ENCODE results near the gene PCDHGA1.

PCDHGA1 gene

GRCh38 chr5:141532726-141533125, 202.4 kb downstream of the PCDHGA1 start:
- TF ChIP-seq ZNF280D (tag by site-specific recombination; IDR thresholded peaks at IDR 0.05) (no peak), ZNF350 (tag by site-specific recombination; IDR thresholded peaks at IDR 0.05) (no peak), YY1 (tag by site-specific recombination; IDR thresholded peaks at IDR 0.05) (no peak), ZNF140 (tag by site-specific recombination; IDR thresholded peaks at IDR 0.05) (no peak), REPIN1 (tag by site-specific recombination; IDR thresholded peaks at IDR 0.05; ENCODE audit: low read depth) (no peak), ZNF658 (tag by site-specific recombination; IDR thresholded peaks at IDR 0.05) (no peak), ZNF837 (tag by site-specific recombination; IDR thresholded peaks at IDR 0.05) (no peak), ZBTB7A (tag by site-specific recombination; IDR thresholded peaks at IDR 0.05; ENCODE audit: low read depth) (no peak), ZNF175 (tag by site-specific recombination; IDR thresholded peaks at IDR 0.05) (no peak), ZFP3 (tag by site-specific recombination; IDR thresholded peaks at IDR 0.05; ENCODE audit: low read depth) (no peak), ZNF114 (tag by site-specific recombination; IDR thresholded peaks at IDR 0.05) (no peak), ZFP37 (tag by site-specific recombination; IDR thresholded peaks at IDR 0.05) (no peak), MYNN (tag by site-specific recombination; IDR thresholded peaks at IDR 0.05; ENCODE audit: borderline replicate concordance) (no peak)
- TF ChIP-seq, protein P1, sequence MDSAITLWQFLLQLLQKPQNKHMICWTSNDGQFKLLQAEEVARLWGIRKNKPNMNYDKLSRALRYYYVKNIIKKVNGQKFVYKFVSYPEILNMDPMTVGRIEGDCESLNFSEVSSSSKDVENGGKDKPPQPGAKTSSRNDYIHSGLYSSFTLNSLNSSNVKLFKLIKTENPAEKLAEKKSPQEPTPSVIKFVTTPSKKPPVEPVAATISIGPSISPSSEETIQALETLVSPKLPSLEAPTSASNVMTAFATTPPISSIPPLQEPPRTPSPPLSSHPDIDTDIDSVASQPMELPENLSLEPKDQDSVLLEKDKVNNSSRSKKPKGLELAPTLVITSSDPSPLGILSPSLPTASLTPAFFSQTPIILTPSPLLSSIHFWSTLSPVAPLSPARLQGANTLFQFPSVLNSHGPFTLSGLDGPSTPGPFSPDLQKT (IDR thresholded peaks at IDR 0.05; ENCODE audit: borderline replicate concordance, low read depth, low read length): no peak
- TF ChIP-seq, protein P2, sequence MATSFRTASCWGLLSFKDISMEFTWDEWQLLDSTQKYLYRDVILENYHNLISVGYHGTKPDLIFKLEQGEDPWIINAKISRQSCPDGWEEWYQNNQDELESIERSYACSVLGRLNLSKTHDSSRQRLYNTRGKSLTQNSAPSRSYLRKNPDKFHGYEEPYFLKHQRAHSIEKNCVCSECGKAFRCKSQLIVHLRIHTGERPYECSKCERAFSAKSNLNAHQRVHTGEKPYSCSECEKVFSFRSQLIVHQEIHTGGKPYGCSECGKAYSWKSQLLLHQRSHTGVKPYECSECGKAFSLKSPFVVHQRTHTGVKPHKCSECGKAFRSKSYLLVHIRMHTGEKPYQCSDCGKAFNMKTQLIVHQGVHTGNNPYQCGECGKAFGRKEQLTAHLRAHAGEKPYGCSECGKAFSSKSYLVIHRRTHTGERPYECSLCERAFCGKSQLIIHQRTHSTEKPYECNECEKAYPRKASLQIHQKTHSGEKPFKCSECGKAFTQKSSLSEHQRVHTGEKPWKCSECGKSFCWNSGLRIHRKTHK (tag by site-specific recombination; IDR thresholded peaks at IDR 0.05): no peak
- peaks cover 18 to 58% of the 10 kb centered on the region in 2 experiments; a peak in 2 of 3 replicates for H3K36me3 ChIP-seq (ENCODE audit: control insufficient read depth in 2 of 2, insufficient read depth in 1 of 2, low read length in 2 of 2)
- no peak overlapping the region for H3K27ac ChIP-seq (ENCODE audit: extremely low read depth, low read depth, low read length)
- CTCF ChIA-PET: interaction anchor here (1.0 to 1.3 kb wide), 2 partner anchors 25 to 32 kb away, joined by 3 to 4 read pairs; no protein-coding TSS in a partner anchor
- POLR2A ChIA-PET: no interaction called here
- no peaks in the 10 kb centered on the region for H3K4me1 ChIP-seq (ENCODE audit: control insufficient read depth, insufficient read depth, low read length)
- H3K4me3 ChIP-seq (ENCODE audit: low read depth, low read length): no peak overlapping the region
- no peaks in the 10 kb centered on the region for H3K9me3 ChIP-seq (ENCODE audit: control insufficient read depth, insufficient read depth, low read depth, low read length)

DNA sequence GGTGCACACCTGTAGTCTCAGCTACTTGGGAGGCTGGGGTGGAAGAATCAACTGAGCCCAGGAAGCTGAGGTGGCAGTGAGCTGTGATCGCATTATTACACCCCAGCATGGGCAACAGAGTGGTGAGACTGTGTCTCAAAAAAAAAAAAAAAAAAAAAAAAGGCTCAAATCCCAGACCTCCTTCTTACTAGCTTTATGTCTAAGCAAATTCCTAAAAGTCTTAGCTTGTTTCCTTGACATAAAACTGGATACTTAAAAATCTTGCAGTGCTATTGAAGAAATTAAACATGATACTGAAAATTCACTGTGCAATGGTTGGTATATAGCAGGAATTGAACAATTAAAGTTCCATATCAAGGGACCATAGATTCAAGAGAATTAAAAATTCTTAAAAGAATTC, 203.6 kb downstream of the PCDHGA1 start:
- ChIA-PET POLR2A (no interaction called here), CTCF (interaction anchor here (0.7 to 3.9 kb wide), 5 partner anchors 10 to 113 kb away, joined by 3 to 22 read pairs (median 4); partner anchors contain the start of gene PCDHGA11)
- Histone ChIP-seq H3K36me3 (ENCODE audit: control insufficient read depth in 2 of 2, insufficient read depth in 1 of 2, low read length in 2 of 2) (peaks cover 17 to 46% of the 10 kb centered on the region in 2 experiments; a peak in 2 of 3 replicates), H3K9me3 (ENCODE audit: control insufficient read depth, insufficient read depth, low read depth, low read length) (no peaks in the 10 kb centered on the region), H3K27ac (ENCODE audit: extremely low read depth, low read depth, low read length) (no peak overlapping the region), H3K4me3 (ENCODE audit: low read depth, low read length) (no peak overlapping the region), H3K4me1 (ENCODE audit: control insufficient read depth, insufficient read depth, low read length) (no peaks in the 10 kb centered on the region)
- TF ChIP-seq ZBTB1 (tag by site-specific recombination; IDR thresholded peaks at IDR 0.05) (no peak), ZNF366 (tag by site-specific recombination; conservative IDR thresholded peaks at IDR 0.05) (no peak), ZNF266 (tag by site-specific recombination; IDR thresholded peaks at IDR 0.05; ENCODE audit: low read depth) (no peak), ZBTB17 (tag by site-specific recombination; IDR thresholded peaks at IDR 0.05) (no peak), ZNF521 (tag by site-specific recombination; IDR thresholded peaks at IDR 0.05) (no peak), ZNF138 (tag by site-specific recombination; IDR thresholded peaks at IDR 0.05; ENCODE audit: borderline replicate concordance) (no peak), ZNF654 (tag by site-specific recombination; IDR thresholded peaks at IDR 0.05; ENCODE audit: low read depth) (no peak), SALL2 (tag by site-specific recombination; IDR thresholded peaks at IDR 0.05; ENCODE audit: borderline replicate concordance) (no peak), ZNF19 (tag by site-specific recombination; IDR thresholded peaks at IDR 0.05; ENCODE audit: low read depth) (no peak), ZNF791 (tag by site-specific recombination; IDR thresholded peaks at IDR 0.05) (no peak), ZNF223 (tag by site-specific recombination; IDR thresholded peaks at IDR 0.05) (no peak), MZF1 (tag by site-specific recombination; IDR thresholded peaks at IDR 0.05; ENCODE audit: borderline replicate concordance) (no peak)
- TF ChIP-seq, protein P3, sequence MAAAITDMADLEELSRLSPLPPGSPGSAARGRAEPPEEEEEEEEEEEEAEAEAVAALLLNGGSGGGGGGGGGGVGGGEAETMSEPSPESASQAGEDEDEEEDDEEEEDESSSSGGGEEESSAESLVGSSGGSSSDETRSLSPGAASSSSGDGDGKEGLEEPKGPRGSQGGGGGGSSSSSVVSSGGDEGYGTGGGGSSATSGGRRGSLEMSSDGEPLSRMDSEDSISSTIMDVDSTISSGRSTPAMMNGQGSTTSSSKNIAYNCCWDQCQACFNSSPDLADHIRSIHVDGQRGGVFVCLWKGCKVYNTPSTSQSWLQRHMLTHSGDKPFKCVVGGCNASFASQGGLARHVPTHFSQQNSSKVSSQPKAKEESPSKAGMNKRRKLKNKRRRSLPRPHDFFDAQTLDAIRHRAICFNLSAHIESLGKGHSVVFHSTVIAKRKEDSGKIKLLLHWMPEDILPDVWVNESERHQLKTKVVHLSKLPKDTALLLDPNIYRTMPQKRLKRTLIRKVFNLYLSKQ (tag by site-specific recombination; IDR thresholded peaks at IDR 0.05; ENCODE audit: borderline replicate concordance): no peak
- TF ChIP-seq, protein P4, sequence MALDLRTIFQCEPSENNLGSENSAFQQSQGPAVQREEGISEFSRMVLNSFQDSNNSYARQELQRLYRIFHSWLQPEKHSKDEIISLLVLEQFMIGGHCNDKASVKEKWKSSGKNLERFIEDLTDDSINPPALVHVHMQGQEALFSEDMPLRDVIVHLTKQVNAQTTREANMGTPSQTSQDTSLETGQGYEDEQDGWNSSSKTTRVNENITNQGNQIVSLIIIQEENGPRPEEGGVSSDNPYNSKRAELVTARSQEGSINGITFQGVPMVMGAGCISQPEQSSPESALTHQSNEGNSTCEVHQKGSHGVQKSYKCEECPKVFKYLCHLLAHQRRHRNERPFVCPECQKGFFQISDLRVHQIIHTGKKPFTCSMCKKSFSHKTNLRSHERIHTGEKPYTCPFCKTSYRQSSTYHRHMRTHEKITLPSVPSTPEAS (tag by site-specific recombination; IDR thresholded peaks at IDR 0.05): no peak
